ENCODE results near the gene LPAR2.

LPAR2 gene

DNA sequence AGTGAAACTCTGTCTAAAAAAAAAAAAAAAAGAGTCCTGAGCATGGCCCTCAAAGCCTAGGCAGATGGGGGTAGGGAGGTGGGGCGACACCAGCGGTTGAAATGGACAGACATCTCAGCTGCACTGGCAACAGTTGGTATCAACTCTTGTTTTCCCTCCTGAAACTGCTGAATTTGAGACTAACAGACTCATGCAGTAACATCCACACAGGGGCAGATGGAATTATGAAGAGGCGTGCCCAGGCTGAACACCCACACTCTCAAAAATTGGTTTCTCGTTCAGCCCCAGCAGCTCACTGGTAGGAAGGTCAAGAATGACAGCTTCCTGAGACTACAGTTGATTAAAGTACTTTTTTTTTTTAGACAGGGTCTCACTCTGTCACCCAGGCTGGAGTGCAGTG lies 33.6 kb downstream of the LPAR2 start:
- TF ChIP-seq, protein P1, sequence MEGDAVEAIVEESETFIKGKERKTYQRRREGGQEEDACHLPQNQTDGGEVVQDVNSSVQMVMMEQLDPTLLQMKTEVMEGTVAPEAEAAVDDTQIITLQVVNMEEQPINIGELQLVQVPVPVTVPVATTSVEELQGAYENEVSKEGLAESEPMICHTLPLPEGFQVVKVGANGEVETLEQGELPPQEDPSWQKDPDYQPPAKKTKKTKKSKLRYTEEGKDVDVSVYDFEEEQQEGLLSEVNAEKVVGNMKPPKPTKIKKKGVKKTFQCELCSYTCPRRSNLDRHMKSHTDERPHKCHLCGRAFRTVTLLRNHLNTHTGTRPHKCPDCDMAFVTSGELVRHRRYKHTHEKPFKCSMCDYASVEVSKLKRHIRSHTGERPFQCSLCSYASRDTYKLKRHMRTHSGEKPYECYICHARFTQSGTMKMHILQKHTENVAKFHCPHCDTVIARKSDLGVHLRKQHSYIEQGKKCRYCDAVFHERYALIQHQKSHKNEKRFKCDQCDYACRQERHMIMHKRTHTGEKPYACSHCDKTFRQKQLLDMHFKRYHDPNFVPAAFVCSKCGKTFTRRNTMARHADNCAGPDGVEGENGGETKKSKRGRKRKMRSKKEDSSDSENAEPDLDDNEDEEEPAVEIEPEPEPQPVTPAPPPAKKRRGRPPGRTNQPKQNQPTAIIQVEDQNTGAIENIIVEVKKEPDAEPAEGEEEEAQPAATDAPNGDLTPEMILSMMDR (conservative IDR thresholded peaks at IDR 0.05; ENCODE audit: low read depth, low read length): no peak
- peak; percentile 17 for DNase-seq (ENCODE audit: low read depth)
- H3K4me3 ChIP-seq (ENCODE audit: low read depth, low read length): no peak overlapping the region

- no peak for DNase-seq (ENCODE audit: low read depth)
- TF ChIP-seq, protein P1 (conservative IDR thresholded peaks at IDR 0.05; ENCODE audit: low read depth, low read length): no peak
- no peak overlapping the region for H3K4me3 ChIP-seq (ENCODE audit: low read depth, low read length)
Measured at GRCh38 chr19:19592690-19593089, 35.3 kb downstream of the LPAR2 start.

DNA sequence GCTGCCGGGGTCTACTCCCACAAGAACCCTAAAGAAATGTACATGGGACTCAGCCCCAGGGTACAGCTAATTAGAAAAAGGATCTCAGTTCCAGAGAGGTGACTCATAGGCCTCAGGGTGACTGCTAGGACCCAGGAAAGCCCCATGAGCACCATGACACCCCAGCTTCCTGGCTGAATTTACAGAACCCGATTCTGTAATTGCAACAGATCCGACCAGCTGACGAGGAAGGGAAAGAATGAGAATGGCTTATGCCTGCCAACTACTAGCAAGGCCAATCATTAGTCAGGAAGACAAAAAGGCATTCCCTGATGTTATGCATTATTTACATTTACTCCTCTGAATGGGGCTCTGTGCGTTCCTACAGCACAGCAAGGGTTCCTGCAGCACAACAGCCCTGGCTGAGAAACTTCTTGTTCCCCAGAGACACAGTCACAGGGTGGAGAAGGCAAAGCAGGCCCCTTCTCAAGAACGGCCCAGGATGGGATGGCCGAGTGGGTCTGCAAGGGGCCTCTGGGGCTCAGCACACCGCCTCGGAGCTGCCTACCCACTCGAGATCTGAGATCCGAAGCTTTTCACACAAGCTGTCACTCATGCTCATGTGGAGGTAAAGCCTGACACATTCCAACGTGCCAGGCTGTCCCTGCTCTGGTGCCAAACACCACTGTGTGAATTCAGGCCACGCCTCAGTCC lies 36.7 kb downstream of the LPAR2 start:
- peak; percentile 99 for DNase-seq (ENCODE audit: low read depth)
- TF ChIP-seq, protein P1 (conservative IDR thresholded peaks at IDR 0.05; ENCODE audit: low read depth, low read length): no peak
- H3K4me3 ChIP-seq (ENCODE audit: low read depth, low read length): no peak overlapping the region

DNA sequence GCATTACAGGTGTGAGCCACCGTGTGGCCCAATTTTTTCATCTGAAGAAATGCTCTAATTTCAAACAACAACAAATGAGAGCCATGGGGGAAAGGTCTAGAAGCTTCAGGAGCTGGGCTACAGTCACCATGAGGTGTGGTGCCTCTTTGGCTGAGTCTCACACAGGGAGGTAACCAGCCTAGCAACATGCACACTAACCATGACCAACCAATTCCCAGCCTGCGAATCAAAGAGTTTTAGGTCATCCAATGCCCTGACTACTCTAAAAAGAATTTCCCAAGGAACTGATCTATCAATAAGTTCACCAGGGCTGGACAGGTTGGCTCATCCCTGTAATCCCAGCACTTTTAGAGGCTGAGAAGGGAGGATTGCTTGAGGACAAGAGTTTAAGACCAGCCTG lies 39.5 kb downstream of the LPAR2 start:
- DNase-seq (ENCODE audit: low read depth): no peak
- no peak overlapping the region for H3K4me3 ChIP-seq (ENCODE audit: low read depth, low read length)
- TF ChIP-seq, protein P1 (conservative IDR thresholded peaks at IDR 0.05; ENCODE audit: low read depth, low read length): no peak

GRCh38 chr19:19587771-19588170 lies 40.2 kb downstream of the LPAR2 start:
- TF ChIP-seq, protein P1 (conservative IDR thresholded peaks at IDR 0.05; ENCODE audit: low read depth, low read length): no peak
- no peak overlapping the region for H3K4me3 ChIP-seq (ENCODE audit: low read depth, low read length)
- no peak for DNase-seq (ENCODE audit: low read depth)

DNA sequence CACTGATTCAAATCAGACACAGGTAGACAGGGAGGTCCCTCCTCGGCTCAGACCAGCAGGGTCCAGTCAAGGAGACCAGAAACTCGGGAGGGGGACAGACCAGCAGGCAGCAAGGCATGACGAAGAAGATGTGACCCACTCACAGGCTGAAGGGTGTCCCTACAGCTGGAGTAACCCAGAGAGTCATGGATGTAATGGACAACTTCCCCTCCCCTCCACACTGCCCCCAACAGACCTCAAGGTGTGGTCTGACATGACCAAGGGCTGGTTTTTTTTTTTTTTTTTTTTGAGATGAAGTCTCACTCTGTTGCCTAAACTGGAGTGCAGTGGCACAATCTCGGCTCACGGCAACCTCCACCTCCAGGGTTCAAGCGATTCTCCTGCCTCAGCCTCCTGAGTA lies 43.7 kb downstream of the LPAR2 start:
- H3K4me3 ChIP-seq (ENCODE audit: low read depth, low read length): no peak overlapping the region
- no peak for DNase-seq (ENCODE audit: low read depth)
- TF ChIP-seq, protein P1 (conservative IDR thresholded peaks at IDR 0.05; ENCODE audit: low read depth, low read length): no peak

GRCh38 chr19:19582471-19582870 lies 45.5 kb downstream of the LPAR2 start:
- H3K4me3 ChIP-seq (ENCODE audit: low read depth, low read length): no peak overlapping the region
- DNase-seq (ENCODE audit: low read depth): no peak
- TF ChIP-seq, protein P1 (conservative IDR thresholded peaks at IDR 0.05; ENCODE audit: low read depth, low read length): no peak
